HK-2 (cell line): ENCODE data around the gene ARHGEF28.

ENCODE experiments used
- DNase-seq: peaks from one replicate; pipeline ENCODE4 v3.0.0-alpha.2; 2018; ENCODE audit not compliant: unreplicated experiment

ARHGEF28 gene

DNA sequence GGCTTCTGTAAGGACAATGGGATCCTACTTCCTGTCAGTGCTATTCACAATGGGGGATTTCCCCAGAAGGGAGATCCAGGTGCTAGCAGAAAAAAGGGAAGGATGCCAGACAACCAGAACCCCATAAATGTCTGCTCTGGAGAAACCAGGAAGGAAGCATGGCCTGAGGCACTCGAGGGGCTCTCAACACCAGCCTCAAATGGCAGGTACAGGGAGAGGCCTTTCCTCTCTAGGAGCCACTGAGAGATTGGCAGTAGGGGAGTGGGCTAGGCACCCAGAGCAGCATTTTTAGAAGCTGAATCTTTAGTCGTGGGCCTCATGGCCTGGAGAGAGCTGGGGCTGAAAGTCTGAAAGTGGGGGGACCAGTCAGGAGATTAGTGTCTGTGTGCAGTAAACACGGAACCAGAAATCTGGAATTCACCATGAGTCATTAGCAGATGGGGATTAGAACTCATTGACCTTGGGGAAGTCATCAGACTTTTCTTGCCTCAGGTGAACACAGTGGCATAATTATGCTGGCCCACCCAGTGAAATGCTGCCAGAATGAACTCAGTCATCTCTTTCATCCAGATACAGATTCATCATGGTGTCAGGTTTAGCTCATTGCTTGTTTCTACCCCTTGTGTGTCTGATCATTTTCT, 28.3 kb downstream of the ARHGEF28 start:
- no peak for DNase-seq

DNA sequence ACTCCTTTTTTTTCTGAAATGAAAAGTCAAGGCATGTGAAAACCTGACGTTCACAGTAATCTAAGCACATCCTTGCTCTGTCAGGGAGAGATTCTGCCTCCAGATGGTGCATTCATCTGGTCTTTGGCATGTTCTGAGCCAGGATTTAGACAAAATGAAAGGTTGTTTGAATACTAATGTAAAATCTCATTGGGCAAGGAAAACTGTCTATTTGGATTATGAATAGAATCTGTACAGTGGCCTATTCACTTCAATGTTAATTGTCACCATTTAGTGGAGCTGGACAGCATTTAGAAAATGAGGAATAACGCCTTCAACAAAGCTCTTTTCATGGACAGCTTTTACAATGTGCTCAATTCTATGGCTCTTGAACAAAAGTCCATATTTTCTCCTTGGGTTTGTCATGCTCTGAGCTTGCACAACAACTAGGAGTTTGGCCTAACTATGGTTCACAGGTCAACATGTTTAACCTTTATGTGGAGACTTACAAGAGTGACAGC, 28.9 kb downstream of the ARHGEF28 start:
- DNase-seq, result no peak

DNA sequence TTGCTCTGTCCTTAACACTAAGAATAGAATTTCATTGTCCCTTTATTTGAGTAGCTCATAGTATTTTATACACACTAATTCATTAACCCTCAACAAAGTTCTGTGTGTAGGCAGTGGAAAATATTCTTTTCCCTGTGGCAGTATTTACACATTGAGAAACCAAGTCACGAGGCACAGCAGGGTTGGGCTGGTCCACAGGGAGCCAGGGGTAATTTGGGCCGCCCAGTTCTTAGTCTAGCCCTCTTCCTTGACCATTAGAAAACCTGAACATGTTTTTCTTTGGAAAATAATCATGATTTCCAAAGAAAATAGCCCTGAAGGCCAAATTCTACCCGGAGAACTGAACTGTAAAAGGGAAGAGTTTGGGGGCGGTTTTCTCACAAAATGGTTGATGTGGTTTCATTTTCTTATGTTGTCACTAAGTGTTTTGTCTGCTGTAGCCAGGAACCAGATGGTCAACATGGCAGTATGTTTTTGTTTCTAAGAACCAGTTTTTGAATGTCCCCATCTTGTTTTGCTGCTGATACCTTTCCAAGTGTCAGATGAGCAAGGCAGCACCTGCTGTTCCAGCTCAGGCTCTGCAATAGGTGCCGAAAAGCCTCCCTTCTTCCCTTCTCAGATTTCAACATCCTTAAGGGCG, 29.6 kb downstream of the ARHGEF28 start:
- DNase-seq, result no peak

DNA sequence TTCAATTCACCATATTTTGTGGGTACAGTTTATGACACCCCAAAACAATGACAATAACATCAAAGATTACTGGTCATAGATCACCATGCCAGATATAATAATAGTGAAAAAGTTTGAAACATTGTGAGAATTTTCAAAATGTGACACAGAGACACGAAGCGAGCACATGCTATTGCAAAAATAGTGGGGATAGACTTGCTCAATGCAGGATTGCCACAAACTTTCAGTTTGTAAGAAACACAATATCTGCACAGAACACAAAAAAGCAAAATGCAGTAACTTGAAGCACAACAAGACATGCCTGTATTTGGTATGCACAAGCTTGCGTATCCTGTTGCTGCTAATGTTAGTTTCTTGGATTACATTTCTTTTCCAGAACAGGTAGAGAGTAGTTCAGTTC, 35.8 kb downstream of the ARHGEF28 start:
- no peak for DNase-seq

DNA sequence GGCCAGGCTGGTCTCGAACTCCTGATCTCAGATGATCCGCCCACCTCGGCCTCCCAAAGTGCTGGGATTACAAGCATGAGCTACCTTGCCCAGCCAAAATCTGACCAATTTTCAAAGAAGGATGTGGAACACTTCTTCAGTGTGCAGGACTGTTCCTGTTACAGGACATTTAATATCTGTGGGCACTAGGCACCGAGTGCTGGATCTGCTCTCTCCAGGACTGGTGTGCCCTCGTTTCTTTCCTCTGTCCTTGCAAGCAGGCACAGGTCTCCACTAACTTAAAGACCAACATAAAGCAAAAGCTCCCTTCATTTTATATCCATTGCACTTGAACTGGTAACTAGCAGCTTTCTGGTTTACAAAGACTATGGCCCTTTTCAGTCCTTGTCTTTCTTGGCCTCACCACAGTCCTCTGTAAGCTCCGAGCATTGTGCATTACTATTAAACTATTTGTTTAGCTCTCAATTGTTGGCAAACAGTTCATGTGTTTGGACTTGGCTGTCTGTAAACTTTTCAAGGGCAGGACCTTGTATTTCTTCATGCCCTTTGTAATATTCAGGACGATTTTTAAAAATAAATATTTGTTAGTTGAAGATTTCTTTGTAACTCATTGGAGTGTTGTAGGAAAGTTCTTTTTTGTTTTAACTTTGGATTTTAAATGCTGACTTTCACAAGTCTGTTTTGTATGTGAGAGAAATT, 37.3 kb downstream of the ARHGEF28 start:
- DNase-seq, result no peak

DNA sequence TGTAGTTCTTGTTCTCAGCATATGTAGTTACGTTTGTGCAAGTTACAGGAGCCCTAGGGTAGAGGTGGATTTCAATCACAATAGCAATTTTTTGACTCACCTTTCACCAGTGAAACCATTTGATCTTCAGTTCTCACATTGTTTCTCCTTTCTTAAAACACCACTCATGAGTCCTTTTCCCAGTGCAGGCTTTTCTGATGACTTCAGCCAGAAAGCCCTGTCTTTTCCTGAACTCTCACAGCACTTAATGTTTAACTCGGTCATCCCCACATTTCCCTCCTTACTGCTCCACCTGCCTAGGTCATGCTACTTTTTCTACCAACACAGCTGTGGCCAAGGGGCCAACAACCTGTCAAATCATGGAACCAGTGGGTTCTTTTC, 37.9 kb downstream of the ARHGEF28 start:
- no peak for DNase-seq

DNA sequence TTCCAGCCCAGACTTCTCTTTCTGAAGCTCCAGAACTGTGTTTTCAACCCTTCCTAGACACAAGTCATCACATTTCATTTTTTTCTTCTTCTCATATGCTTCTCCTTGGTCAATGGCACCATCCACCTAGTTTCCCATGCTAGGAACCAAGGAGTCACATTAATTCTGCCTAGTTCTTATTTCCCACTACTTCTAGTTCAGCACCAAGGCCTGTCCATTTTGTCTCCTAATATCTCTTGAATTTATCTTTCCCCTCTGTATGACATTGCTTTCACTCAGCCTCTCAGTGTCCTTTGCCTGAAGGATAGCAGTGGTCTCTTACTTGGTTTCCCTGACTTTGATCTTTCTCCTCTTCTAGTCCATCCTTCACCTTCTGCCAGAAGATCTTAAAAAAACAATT, 38.8 kb downstream of the ARHGEF28 start:
- DNase-seq, result no peak

DNA sequence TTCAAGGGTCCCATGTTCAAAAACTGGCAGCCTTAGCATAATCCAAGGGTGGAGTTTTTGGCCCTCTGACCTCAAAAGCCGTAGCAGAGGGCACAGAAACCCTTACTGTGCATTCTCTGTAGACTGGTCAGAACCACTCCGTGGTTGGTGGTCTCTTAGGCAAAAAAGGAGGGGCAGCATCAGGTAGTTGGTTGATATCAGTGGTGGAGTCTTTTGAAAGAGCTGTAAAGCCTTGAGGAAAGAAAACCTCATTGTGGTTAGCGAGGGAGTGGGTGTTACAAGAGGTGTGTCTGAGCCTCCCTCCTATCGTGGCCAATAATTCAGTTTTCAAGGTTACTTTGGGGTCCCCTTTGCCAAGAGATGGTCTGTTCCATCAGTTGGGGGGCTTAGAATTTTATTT, 40.9 kb downstream of the ARHGEF28 start:
- DNase-seq, result no peak

DNA sequence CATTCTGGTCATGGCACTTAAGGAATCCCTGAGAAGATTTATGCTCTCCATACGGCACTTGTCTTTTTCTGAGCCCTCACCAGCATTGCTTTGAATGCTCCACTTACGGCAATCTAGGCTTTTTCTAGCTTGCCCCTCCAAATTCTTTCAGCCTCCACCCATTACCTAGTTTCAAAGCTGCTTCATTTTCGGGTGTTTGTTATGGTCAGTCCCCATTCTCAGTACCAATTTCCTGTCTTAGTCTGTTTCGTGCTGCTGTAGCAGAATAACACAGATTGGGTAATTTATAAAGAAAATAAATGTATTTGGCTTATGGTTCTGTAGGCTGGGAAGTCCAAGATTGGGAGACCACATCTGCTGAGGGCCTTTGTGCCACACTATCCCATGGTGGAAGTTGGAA, 42.0 kb downstream of the ARHGEF28 start:
- DNase-seq, result no peak

DNA sequence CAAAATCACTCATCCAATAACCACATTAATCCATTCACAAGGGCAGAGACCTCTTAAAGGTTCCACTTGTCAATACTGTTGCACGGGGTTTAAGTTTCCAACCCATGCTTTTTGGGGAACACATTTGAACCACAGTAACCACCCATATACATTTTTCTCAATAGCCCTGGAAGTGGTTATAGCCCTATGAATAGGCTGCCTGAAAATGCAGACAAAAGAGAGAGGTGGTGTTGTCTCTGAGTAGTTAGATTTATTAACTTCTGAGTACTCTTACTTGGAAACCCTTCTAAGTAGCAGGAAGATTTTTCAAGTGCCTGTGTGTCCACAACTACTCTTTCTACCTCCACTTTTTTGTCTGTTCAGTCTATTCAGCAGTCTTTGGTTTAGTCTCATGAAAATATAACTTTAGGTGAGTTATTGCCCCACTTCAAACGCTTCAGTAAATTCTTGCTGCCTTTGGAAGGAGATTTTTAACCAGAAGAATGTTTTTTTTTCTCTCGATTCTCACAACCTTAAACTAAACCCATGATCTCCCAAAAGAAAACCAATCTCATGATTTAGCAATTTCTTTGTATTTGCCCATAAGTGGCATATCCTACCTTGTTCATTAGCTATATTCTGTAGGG, 42.6 kb downstream of the ARHGEF28 start:
- DNase-seq, result no peak

DNA sequence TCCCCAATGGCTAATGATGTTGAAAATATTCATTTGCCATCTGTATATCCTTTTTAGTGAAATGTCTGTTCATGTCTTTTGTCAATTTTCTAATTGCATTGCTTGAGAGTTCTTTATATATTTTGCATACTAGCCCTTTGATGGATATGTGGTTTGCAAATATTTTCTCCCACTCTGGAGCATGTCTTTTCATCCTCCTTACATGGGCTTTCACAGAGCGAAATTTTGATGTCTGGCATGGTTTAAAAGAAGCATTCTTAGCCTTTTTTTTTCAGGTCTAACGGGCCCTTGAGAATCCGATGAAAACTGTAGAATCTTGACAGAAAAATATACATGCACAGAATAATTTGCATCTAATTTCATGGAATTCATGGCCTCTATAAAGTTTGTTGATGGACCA, 44.7 kb downstream of the ARHGEF28 start:
- no peak for DNase-seq

DNA sequence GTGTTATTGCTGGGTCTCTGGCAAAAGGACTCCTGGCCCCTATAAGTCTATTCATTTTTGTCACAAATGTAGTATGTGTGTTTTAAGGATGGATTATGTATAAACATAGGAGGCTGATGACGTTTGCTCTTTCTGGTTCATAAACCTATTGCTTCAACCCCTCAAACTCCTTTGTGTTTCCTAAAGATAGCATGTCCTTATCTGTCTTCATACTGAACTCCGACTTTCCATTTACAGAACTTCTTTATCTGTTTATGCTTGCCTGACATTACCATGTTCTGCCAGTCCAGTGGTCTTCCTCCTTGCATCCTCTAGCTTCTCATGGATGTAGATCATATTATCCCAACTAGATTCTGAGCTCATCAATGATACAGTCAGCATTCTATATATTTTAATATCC, 46.1 kb downstream of the ARHGEF28 start:
- DNase-seq, result no peak

DNA sequence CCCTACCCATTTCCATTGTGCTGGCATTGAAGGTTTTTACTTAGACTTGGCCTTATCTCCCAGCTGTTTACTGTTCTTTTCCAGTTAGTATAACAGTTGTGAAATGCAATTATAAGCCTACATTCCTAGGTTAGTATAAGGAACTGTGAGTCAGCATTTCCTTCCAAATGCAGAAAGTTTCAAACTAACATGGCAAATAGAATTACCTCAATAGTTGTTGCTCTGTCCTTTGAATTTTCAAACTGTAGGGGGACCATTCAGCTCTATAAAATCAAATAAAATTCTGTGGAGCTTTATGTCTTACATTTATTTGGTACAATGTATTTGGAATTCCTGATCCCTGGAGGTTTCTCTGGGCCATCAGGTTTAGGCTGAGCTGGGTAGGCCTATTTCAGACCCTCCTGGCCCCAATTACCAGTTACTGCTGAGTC, 47.2 kb downstream of the ARHGEF28 start:
- DNase-seq, result no peak

DNA sequence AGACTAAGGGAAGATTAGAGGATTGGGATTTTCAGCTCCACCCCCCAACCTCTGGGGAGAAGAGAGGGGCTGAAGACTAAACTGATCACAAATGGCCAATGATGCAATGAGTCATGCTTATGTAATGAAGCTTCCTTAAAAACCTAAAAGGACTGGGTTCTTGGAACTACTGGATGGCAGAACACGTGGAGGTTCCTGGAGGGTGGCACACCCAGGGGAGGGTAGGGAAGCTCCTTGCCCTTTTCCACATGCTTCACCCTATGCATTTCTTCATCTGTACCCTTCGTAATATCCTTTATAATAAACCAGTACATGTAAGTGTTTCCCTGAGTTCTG, 48.6 kb downstream of the ARHGEF28 start:
- DNase-seq, result no peak

DNA sequence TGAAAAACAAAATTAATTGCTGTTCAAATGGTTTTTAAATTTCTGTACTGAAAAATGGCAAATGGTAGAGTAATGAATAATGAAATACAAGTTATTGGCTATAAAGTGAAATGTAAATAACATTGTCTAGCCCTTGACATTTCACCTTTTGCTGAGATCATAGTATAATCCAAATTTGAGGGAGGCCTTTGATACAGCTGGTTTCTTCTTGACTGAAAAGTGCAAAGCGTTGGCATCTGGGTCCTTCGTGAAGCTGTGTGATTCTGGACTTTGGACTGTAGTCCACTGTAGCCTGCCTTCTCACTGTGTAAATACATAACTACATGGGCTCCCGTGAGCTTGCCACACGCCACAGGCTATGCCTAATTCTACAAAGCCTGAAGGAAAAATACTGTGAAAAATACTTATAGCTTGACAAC, 52.3 kb downstream of the ARHGEF28 start:
- no peak for DNase-seq

DNA sequence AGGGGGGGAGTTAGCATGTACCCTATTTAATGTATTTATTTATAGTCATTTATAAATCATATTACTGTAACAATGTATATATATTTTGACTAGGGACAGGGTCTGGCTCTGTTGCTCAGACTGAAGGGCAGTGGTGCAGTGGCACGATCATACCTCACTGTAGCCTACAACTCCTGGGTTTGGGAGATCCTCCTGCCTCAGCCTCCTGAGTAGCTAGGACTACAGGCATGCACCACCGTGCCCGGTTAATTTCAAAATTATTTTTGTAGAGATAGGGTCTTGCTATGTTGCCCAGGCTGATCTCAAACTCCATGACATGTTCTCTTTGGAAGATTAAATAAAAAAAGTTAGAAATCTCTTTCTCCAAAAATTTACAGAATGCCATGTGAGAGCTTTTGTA, 52.8 kb downstream of the ARHGEF28 start:
- DNase-seq, result no peak

DNA sequence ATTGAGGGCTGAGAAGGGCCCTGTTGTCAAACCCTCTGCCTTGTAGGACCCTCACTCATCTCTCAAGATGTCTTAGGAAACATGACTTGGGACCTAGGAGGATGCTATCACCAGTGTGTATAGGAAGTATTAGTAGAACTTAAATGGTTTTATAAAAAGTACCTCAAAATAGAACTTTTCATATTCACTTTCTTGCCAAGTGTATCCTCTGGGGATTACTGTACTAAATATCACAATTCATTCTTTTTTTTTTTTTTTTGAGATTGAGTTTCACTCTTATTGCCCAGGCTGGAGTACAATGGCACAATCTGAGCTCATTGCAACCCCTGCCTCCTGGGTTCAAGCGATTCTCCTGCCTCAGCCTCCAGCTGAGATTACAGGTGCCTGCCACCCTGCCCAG, 56.2 kb downstream of the ARHGEF28 start:
- DNase-seq, result no peak

DNA sequence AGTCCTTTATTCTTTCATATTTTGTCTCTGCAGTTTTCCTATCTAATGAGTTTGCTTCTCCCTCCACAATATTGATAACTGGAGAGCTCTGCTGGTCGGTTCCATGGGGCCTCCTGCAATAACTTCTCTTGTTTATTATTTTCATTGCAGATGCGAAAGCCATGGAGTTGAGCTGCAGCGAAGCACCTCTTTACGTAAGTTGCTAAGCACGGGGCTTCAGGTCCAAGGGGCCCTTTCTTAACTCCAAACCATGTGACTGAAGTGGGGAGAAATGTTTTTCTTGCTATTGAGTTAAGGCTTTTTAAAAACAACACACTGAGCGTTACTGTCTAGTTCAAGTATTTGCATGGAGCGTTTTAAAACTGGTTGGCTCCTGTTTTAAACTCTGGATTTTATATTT, 58.7 kb downstream of the ARHGEF28 start:
- no peak for DNase-seq

DNA sequence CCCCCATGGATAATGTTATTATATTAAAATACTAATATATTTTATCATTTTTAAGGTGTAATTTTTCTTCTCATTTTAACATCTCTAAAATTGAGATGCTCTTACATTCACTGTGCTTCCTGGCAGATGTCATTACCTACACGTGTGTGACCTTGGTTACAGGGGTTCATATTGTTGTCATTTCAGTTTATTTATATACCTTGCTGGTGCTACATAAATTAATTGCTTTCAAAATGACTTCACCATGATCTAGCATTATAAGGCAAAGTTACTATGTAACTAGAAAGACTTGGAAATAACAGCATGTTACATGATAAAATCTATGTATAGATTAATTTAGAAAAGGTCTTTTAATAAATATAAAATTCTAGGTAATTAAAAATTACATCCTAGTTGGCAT, 60.9 kb downstream of the ARHGEF28 start:
- DNase-seq, result no peak

DNA sequence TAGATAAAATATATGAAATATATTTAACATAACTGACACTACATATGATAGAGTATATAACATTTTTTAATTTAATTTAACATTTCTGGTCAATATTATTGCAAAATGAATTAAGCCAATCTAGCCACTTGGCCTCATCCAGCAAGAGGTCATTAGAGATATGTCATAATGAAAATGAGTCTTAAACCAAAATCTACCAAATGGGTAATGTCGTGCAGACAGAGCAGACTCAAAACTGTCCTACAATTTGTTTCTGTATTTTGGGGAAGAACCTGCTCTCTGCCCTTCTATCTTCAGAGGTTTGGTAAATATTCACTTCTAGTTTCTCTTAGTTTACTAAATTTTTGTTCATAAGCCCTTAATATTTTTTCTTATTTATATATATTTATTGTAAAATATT, 61.4 kb downstream of the ARHGEF28 start:
- DNase-seq, result no peak

DNA sequence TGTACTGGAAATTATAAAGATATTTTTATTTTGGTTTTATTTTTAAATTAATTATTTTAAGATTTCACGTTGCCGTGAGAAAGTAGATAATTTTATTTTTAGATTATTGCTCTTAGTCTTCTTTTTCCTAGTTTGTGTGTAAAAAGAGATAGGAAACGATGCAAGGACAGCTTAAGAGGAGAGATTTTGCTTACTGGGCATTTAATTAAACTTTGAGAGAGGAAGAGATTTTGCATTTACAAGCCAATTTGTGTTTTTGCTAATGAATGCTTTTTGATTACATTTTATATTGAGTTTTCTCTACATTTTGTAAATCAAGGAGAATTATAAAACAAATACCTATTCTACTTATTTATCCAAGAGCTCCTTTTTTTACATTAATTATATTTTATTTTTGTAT, 64.0 kb downstream of the ARHGEF28 start:
- DNase-seq, result no peak

DNA sequence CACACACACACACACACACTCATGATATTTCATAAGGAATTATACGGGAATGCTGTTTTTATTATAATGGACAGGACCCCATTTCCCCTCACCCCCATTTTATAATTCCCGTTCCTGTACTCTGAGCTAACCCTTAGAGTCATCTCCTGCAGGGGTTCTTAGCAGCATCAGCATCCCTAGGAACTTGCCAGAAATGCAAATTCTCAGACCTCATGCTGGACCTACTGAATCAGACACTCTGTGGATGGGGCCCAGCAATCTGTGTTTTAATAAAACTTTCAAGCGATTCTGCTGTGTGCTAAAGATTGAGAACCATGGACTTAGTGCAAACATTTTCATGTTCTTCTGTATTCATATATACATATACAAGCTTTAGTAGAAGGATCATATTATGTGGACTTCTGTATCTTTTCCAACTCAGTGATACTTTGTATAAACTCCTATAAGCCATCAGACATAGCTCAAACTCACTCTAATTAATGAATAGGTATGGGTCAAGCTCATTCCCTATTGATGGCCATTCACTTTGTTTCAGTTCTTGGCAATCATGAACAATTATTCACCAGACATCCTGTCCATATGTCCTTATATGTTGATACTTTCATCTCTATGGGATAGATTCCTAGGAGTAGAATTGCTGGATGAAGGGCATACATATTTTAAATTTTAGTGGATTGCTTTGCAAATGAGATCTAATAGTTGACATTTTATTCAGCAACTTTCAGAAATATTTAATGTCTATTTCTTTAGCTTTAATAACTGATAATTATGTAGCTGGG, 65.5 kb downstream of the ARHGEF28 start:
- DNase-seq, result no peak
